OCI-LY7 (cell line): Measurements from ENCODE around the gene LRP4.

Source experiments
- EZH2phosphoT487 ChIP-seq: fragments of 200-600 bp; sonication (generic); IDR thresholded peaks from 2 replicates; pipeline ENCODE4 v1.6.1; 2018; ENCODE audit warnings: low read depth, borderline replicate concordance, mild to moderate bottlenecking, mixed run types, antibody characterized with exemption, low read length, moderate library complexity, mixed read lengths
- TF ChIP-seq, protein P1 (sequence below): fragments of 200-600 bp; sonication (generic); conservative IDR thresholded peaks from 2 replicates; pipeline ENCODE4 v1.5.1; 2014; ENCODE audit warnings: mild to moderate bottlenecking, antibody characterized with exemption, low read length, moderate library complexity, mixed read lengths

DNA sequence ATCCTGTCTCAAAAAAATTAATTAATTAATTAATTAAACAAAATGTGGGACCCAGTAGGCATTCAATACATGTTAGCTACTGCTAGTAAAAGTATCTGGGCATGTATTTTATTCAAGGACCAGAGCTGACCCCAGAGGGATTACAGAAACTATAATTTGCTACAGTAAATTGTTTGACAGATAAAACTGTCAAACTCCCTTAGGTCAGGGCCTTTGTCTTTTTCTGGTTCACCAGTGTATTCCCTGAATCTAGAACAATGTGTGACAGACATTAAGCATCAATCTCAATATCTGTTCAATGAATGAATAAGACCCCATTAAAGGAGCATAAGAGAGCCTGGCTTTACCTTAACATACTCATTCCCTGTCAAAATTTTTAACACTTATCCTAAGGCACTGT lies 78.2 kb downstream of the LRP4 start:
- TF ChIP-seq, protein P1, sequence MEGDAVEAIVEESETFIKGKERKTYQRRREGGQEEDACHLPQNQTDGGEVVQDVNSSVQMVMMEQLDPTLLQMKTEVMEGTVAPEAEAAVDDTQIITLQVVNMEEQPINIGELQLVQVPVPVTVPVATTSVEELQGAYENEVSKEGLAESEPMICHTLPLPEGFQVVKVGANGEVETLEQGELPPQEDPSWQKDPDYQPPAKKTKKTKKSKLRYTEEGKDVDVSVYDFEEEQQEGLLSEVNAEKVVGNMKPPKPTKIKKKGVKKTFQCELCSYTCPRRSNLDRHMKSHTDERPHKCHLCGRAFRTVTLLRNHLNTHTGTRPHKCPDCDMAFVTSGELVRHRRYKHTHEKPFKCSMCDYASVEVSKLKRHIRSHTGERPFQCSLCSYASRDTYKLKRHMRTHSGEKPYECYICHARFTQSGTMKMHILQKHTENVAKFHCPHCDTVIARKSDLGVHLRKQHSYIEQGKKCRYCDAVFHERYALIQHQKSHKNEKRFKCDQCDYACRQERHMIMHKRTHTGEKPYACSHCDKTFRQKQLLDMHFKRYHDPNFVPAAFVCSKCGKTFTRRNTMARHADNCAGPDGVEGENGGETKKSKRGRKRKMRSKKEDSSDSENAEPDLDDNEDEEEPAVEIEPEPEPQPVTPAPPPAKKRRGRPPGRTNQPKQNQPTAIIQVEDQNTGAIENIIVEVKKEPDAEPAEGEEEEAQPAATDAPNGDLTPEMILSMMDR, result no peak
- TF ChIP-seq EZH2phosphoT487, result no peak
